H9 (cell line): ENCODE data around the gene DUSP15. TPM values are rescaled to one million over a fixed set of nuclear protein-coding genes. Genes with fewer than 3 reads are reported as not detected.

Experiments
- DNase-seq: peaks from one replicate; pipeline ENCODE4 v3.0.0-alpha.2; 2017
- H2AFZ ChIP-seq: one replicate; pipeline ENCODE4 v1.6.1; 2013; ENCODE audit warnings: mild to moderate bottlenecking, low read length, control low read depth, moderate library complexity
- H2AK5ac ChIP-seq: 2 replicates; pipeline ENCODE4 v1.6.1; 2013; ENCODE audit warnings: low read length, control low read depth, mixed read lengths; ENCODE audit not compliant: insufficient read length
- H2BK120ac ChIP-seq: one replicate; pipeline ENCODE4 v1.6.1; 2013; ENCODE audit warnings: low read depth, mild to moderate bottlenecking, low read length, control low read depth, inconsistent platforms; ENCODE audit not compliant: poor library complexity, severe bottlenecking
- H2BK12ac ChIP-seq: 2 replicates; pipeline ENCODE4 v1.6.1; 2013; ENCODE audit warnings: low read length, control low read depth, mixed read lengths, low read depth; ENCODE audit not compliant: insufficient read length
- H2BK15ac ChIP-seq: 2 replicates; pipeline ENCODE4 v1.6.1; 2013; ENCODE audit warnings: low read depth, low read length, control low read depth
- H2BK20ac ChIP-seq: one replicate; pipeline ENCODE4 v1.6.1; 2013; ENCODE audit warnings: low read depth, mild to moderate bottlenecking, low read length, control low read depth, inconsistent platforms; ENCODE audit not compliant: poor library complexity, severe bottlenecking
- H2BK5ac ChIP-seq: 2 replicates; pipeline ENCODE4 v1.6.1; 2013; ENCODE audit warnings: low read length, control low read depth, mixed read lengths; ENCODE audit not compliant: insufficient read length
- H3K14ac ChIP-seq: 2 replicates; pipeline ENCODE4 v1.6.1; 2013; ENCODE audit warnings: low read length, control low read depth; ENCODE audit not compliant: insufficient read depth
- H3K18ac ChIP-seq: 2 replicates; pipeline ENCODE4 v1.6.1; 2013; ENCODE audit warnings: low read depth, mild to moderate bottlenecking, mixed read lengths, low read length, control low read depth; ENCODE audit not compliant: insufficient read length
- H3K23ac ChIP-seq: 2 replicates; pipeline ENCODE4 v1.6.1; 2013; ENCODE audit warnings: low read length, control low read depth, mixed read lengths, low read depth; ENCODE audit not compliant: insufficient read length
- H3K23me2 ChIP-seq: 2 replicates; pipeline ENCODE4 v1.6.1; 2013; ENCODE audit warnings: low read depth, mild to moderate bottlenecking, mixed read lengths, low read length, control low read depth; ENCODE audit not compliant: insufficient read length, poor library complexity, severe bottlenecking
- H3K27ac ChIP-seq: 2 replicates; pipeline ENCODE4 v1.5.1; 2013; ENCODE audit warnings: low read length, control low read depth, mixed read lengths, low read depth; ENCODE audit not compliant: insufficient read length
- H3K27me3 ChIP-seq: 2 replicates; pipeline ENCODE4 v1.6.1; 2013; ENCODE audit warnings: low read length, control low read depth, inconsistent platforms; ENCODE audit not compliant: insufficient read depth
- H3K4ac ChIP-seq: 2 replicates; pipeline ENCODE4 v1.6.1; 2013; ENCODE audit warnings: low read depth, mild to moderate bottlenecking, control low read depth, inconsistent platforms, low read length, moderate library complexity
- H3K4me1 ChIP-seq: 2 replicates; pipeline ENCODE4 v1.6.1; 2013; ENCODE audit warnings: low read length, control low read depth, inconsistent platforms; ENCODE audit not compliant: insufficient read depth
- H3K4me2 ChIP-seq: 2 replicates; pipeline ENCODE4 v1.6.1; 2013; ENCODE audit warnings: low read length, control low read depth, mixed read lengths; ENCODE audit not compliant: insufficient read length, insufficient read depth
- H3K56ac ChIP-seq: 2 replicates; pipeline ENCODE4 v1.6.1; 2013; ENCODE audit warnings: low read depth, mild to moderate bottlenecking, mixed read lengths, low read length, control low read depth; ENCODE audit not compliant: insufficient read length
- H3K79me1 ChIP-seq: 2 replicates; pipeline ENCODE4 v1.6.1; 2013; ENCODE audit warnings: low read depth, mild to moderate bottlenecking, moderate library complexity, low read length, control low read depth, inconsistent platforms; ENCODE audit not compliant: insufficient read depth, poor library complexity, severe bottlenecking
- H3K79me2 ChIP-seq: 2 replicates; pipeline ENCODE4 v1.6.1; 2013; ENCODE audit warnings: low read length, control low read depth, inconsistent platforms; ENCODE audit not compliant: insufficient read depth
- H3K9ac ChIP-seq: 2 replicates; pipeline ENCODE4 v1.6.1; 2013; ENCODE audit warnings: low read length, control low read depth, mixed read lengths; ENCODE audit not compliant: insufficient read length; ENCODE audit errors: extremely low read depth
- H3K9me3 ChIP-seq: one replicate; pipeline ENCODE4 v1.6.1; 2013; ENCODE audit warnings: low read depth, low read length, inconsistent platforms; ENCODE audit not compliant: control insufficient read depth
- H3T11ph ChIP-seq: one replicate; pipeline ENCODE4 v1.6.1; 2013; ENCODE audit warnings: mild to moderate bottlenecking, low read length, control low read depth, inconsistent platforms
- H4K20me1 ChIP-seq: one replicate; pipeline ENCODE4 v1.6.1; 2013; ENCODE audit not compliant: control insufficient read depth, insufficient read length, insufficient read depth
- H4K5ac ChIP-seq: 2 replicates; pipeline ENCODE4 v1.6.1; 2013; ENCODE audit warnings: low read depth, mild to moderate bottlenecking, mixed read lengths, low read length, control low read depth; ENCODE audit not compliant: insufficient read length
- H4K8ac ChIP-seq: replicated peaks from 2 replicates; pipeline ENCODE4 v1.6.1; 2013; ENCODE audit warnings: low read length, control low read depth, mixed read lengths, low read depth; ENCODE audit not compliant: insufficient read length
- H4K91ac ChIP-seq: 2 replicates; pipeline ENCODE4 v1.6.1; 2013; ENCODE audit warnings: low read depth, mild to moderate bottlenecking, moderate library complexity, mixed read lengths, low read length, control low read depth; ENCODE audit not compliant: insufficient read length
- H3K27ac Mint-ChIP-seq, 3 experiments: 2 replicates in 2 of 3; 3 replicates in 1 of 3; pipeline ENCODE4 v1.8.0; 2020 to 2021; ENCODE audit warnings: mixed read lengths in 3 of 3, mild to moderate bottlenecking in 1 of 3, moderate library complexity in 1 of 3
- H3K27me3 Mint-ChIP-seq: 2 replicates; pipeline ENCODE4 v1.8.0; 2021; ENCODE audit warnings: low read depth, mild to moderate bottlenecking, moderate library complexity, mixed read lengths
- H3K36me3 Mint-ChIP-seq, 3 experiments: 2 replicates in 2 of 3; 3 replicates in 1 of 3; pipeline ENCODE4 v1.8.0; 2020 to 2021; ENCODE audit warnings: low read depth in 3 of 3, mixed read lengths in 3 of 3; ENCODE audit not compliant: insufficient read depth in 1 of 3
- H3K4me1 Mint-ChIP-seq, 2 experiments: 2 replicates each; pipeline ENCODE4 v1.8.0; 2020; ENCODE audit warnings: mixed read lengths in 2 of 2
- H3K4me3 Mint-ChIP-seq, 2 experiments: 2 replicates in 1 of 2; 3 replicates in 1 of 2; pipeline ENCODE4 v1.8.0; 2020 to 2021; ENCODE audit warnings: mild to moderate bottlenecking in 2 of 2, mixed read lengths in 2 of 2, moderate library complexity in 1 of 2
- H3K9me3 Mint-ChIP-seq, 2 experiments: 2 replicates in 1 of 2; 3 replicates in 1 of 2; pipeline ENCODE4 v1.8.0; 2020; ENCODE audit warnings: mild to moderate bottlenecking in 2 of 2, mixed read lengths in 2 of 2, moderate library complexity in 1 of 2
- CTCF ChIP-seq: fragments of 200-600 bp; sonication (generic); conservative IDR thresholded peaks from 3 replicates; pipeline ENCODE4 v1.8.0; 2021; ENCODE audit warnings: antibody characterized with exemption, mild to moderate bottlenecking
- WGBS: extraction: QIAGEN DNeasy Blood & Tissue Kit; methylation state at CpG from one replicate; pipeline ENCODE4 v1.1.7; 2013; ENCODE audit warnings: missing lambda C conversion rate, low lambda C conversion rate, mixed read lengths; ENCODE audit not compliant: insufficient read length; ENCODE audit errors: extremely low coverage; 5-methylcytosine and 5-hydroxymethylcytosine counted together
- total RNA-seq: library from RNA; stranded (reverse); gene quantifications from 2 replicates; pipeline ENCODE4 v1.2.1, GENCODE V29; 2021

Gene DUSP15
- total RNA-seq, 1 experiment from 2014 or later: 5.6 TPM

GRCh38 chr20:31903627-31904386, 33.5 kb upstream of the DUSP15 start:
- no peak overlapping the region for H3T11ph ChIP-seq
- H3K79me2 ChIP-seq: no peaks in the 10 kb centered on the region
- peak; percentile 38; the same call in 2 of the 3 replicates for TF ChIP-seq CTCF
- Mint-ChIP-seq H3K4me3 (no peak overlapping the region), H3K27ac (no peak overlapping the region), H3K4me1 (peaks cover 27 to 39% of the 10 kb centered on the region in 2 experiments), H3K27me3 (peaks cover 2% of the 10 kb centered on the region; the same call in 1 of the 2 replicates), H3K9me3 (no peaks in the 10 kb centered on the region; a peak in 1 of 5 replicates), H3K36me3 (no peaks in the 10 kb centered on the region; a peak in 1 of 7 replicates)
- no peak overlapping the region for H2BK15ac ChIP-seq
- H3K9ac ChIP-seq: no peak overlapping the region
- no peak overlapping the region for H4K5ac ChIP-seq
- no peak overlapping the region for H3K27ac ChIP-seq
- H3K4me2 ChIP-seq: no peak overlapping the region
- no peak overlapping the region for H4K91ac ChIP-seq
- no peaks in the 10 kb centered on the region for H3K27me3 ChIP-seq
- no CpG with 5 or more reads among the region's 1 CpG for WGBS
- H2BK5ac ChIP-seq: no peak overlapping the region
- H4K8ac ChIP-seq: no peak overlapping the region
- no peak overlapping the region for H3K23ac ChIP-seq
- no peak overlapping the region for H2AFZ ChIP-seq
- H2BK12ac ChIP-seq: no peak overlapping the region
- no peak overlapping the region for H2BK120ac ChIP-seq
- H3K4ac ChIP-seq: no peak overlapping the region
- H2AK5ac ChIP-seq: no peak overlapping the region
- no peaks in the 10 kb centered on the region; the same call in 1 of the 2 replicates for H3K4me1 ChIP-seq
- no peaks in the 10 kb centered on the region for H4K20me1 ChIP-seq
- H3K9me3 ChIP-seq: no peaks in the 10 kb centered on the region
- no peak overlapping the region for H3K18ac ChIP-seq
- no peak overlapping the region for H3K14ac ChIP-seq
- H3K56ac ChIP-seq: no peak overlapping the region
- DNase-seq: no peak
- no peaks in the 10 kb centered on the region for H3K23me2 ChIP-seq
- H2BK20ac ChIP-seq: no peak overlapping the region
- no peaks in the 10 kb centered on the region for H3K79me1 ChIP-seq
